Endothelial cell of umbilical vein (primary cell): Measurements from ENCODE around the gene MACROD2. TPM values are rescaled to one million over a fixed set of nuclear protein-coding genes. Genes with fewer than 3 reads are reported as not detected.

Experiments used
- BruUV-seq: library from RNA; stranded (reverse); fragments of 400-500 nt; replicated peaks from 2 replicates; lab custom pipeline; 2021; lab: Mats Ljungman, UMichigan
- CTCF ChIA-PET: fragments of 300-600, 350-600 bp; sonication (Branson Sonifier 250); formaldehyde crosslinking; loops from one replicate; lab custom pipeline; 2021; ENCODE audit warnings: antibody characterized with exemption, inconsistent platforms; lab: Charles Lee
- POLR2A ChIA-PET: fragments of 300-600, 350-600 bp; sonication (Branson Sonifier 250); formaldehyde crosslinking; loops from one replicate; lab custom pipeline; 2021; ENCODE audit warnings: antibody characterized with exemption, inconsistent platforms; lab: Charles Lee
- DNase-seq: peaks from one replicate; pipeline ENCODE4 v3.0.0-alpha.2; 2011; ENCODE audit warnings: low read depth, low spot score
- FAIRE-seq: peaks from 2 replicates; lab custom pipeline; 2011; peaks lifted over from hg19 to GRCh38; lab: Jason Lieb, UNC
- H2AFZ ChIP-seq: 2 replicates; pipeline ENCODE4 v1.6.0; 2012; ENCODE audit warnings: low read depth, low read length, control low read depth, inconsistent platforms
- H3K27ac ChIP-seq: 2 replicates; pipeline ENCODE4 v1.5.1; 2011; ENCODE audit warnings: low read depth, mild to moderate bottlenecking, control low read depth, low read length, moderate library complexity; ENCODE audit not compliant: insufficient read depth
- H3K27me3 ChIP-seq, 2 experiments: 2 replicates each; pipeline versions ENCODE4 v1.6.0 to v1.6.1; 2011; ENCODE audit warnings: low read length in 2 of 2, mixed read lengths in 1 of 2; ENCODE audit not compliant: control insufficient read depth in 2 of 2, insufficient read depth in 2 of 2
- H3K36me3 ChIP-seq, 2 experiments: 2 replicates in 1 of 2; 3 replicates in 1 of 2; pipeline ENCODE4 v1.5.1; 2011; ENCODE audit warnings: low read length in 2 of 2, mild to moderate bottlenecking in 1 of 2, moderate library complexity in 1 of 2; ENCODE audit not compliant: control insufficient read depth in 2 of 2, insufficient read depth in 2 of 2; ENCODE audit errors: extremely low read depth in 1 of 2
- H3K4me1 ChIP-seq: 3 replicates; pipeline ENCODE4 v1.5.1; 2011; ENCODE audit warnings: mild to moderate bottlenecking, low read length; ENCODE audit not compliant: control insufficient read depth, insufficient read depth; ENCODE audit errors: extremely low read depth
- H3K4me2 ChIP-seq: 2 replicates; pipeline ENCODE4 v1.6.1; 2011; ENCODE audit warnings: low read length, control low read depth, mixed read lengths; ENCODE audit not compliant: insufficient read depth
- H3K4me3 ChIP-seq, 3 experiments: fragments of 200-600 bp in 1 of 3; sonication (generic), shearing (Covaris generic) in 1 of 3; replicated peaks in 1 of 3; 2 replicates each; pipeline ENCODE4 v1.5.1; 2011 to 2016; ENCODE audit warnings: control low read depth in 3 of 3, low read length in 3 of 3, mild to moderate bottlenecking in 2 of 3, inconsistent platforms in 1 of 3, low read depth in 1 of 3, moderate library complexity in 1 of 3; ENCODE audit not compliant: insufficient read depth in 1 of 3
- H3K79me2 ChIP-seq: 2 replicates; pipeline ENCODE4 v1.6.0; 2012; ENCODE audit warnings: low read length, inconsistent platforms; ENCODE audit not compliant: control insufficient read depth, insufficient read depth
- H3K9ac ChIP-seq: replicated peaks from 2 replicates; pipeline ENCODE3; 2011; ENCODE audit warnings: low read length, control low read depth; ENCODE audit not compliant: insufficient read depth; ENCODE audit errors: extremely low read depth
- H3K9me1 ChIP-seq: replicated peaks from 3 replicates; pipeline ENCODE4 v1.6.0; 2011; ENCODE audit warnings: mild to moderate bottlenecking, low read length; ENCODE audit not compliant: control insufficient read depth, insufficient read depth; ENCODE audit errors: extremely low read depth
- H3K9me3 ChIP-seq: replicated peaks from 2 replicates; pipeline ENCODE4 v1.5.1; 2012; ENCODE audit warnings: low read length, inconsistent platforms; ENCODE audit not compliant: control insufficient read depth, insufficient read depth
- H4K20me1 ChIP-seq: replicated peaks from 2 replicates; pipeline ENCODE3; 2011; ENCODE audit warnings: mild to moderate bottlenecking, low read length; ENCODE audit not compliant: control insufficient read depth, insufficient read depth; ENCODE audit errors: extremely low read depth
- EZH2 ChIP-seq: IDR thresholded peaks from 2 replicates; pipeline ENCODE4 v1.6.1; 2012; ENCODE audit warnings: borderline replicate concordance, low read depth, mild to moderate bottlenecking, moderate library complexity, low read length, inconsistent platforms; ENCODE audit not compliant: severe bottlenecking
- FOS ChIP-seq: IDR thresholded peaks from 2 replicates; pipeline ENCODE4 v1.6.1; 2011; ENCODE audit warnings: mild to moderate bottlenecking, low read length, moderate library complexity, borderline replicate concordance; ENCODE audit not compliant: insufficient read depth
- JUN ChIP-seq: IDR thresholded peaks from 2 replicates; pipeline ENCODE4 v1.6.1; 2011; ENCODE audit warnings: borderline replicate concordance, low read depth; ENCODE audit not compliant: insufficient read length, insufficient read depth
- MAX ChIP-seq: IDR thresholded peaks from 2 replicates; pipeline ENCODE4 v1.6.1; 2011; ENCODE audit not compliant: insufficient read depth, insufficient read length
- dilution Hi-C: fragments of 300-500 bp; cut with MboI; formaldehyde crosslinking; loops from one replicate; pipeline ENCODE4 v1.15.0; 2019; ENCODE audit warnings: low sequenced_read_pairs; ENCODE audit not compliant: extremely low pct_ligation_motif_present
- intact Hi-C: fragments of 100-400 bp; cut with micrococcal nuclease; formaldehyde crosslinking; loops from one replicate; pipeline ENCODE4 v1.10.0; 2022
- polyA plus RNA-seq, 4 experiments: library from polyadenylated mRNA; depleted of rRNA in 3 of 4; stranded (reverse) in 3 of 4; unstranded in 1 of 4; fragments of >200 nt; gene quantifications; 2 replicates each; pipeline versions ENCODE4 v1.2.1 to v1.2.3, GENCODE V29; 2011 to 2012; ENCODE audit warnings: missing spikeins in 1 of 4
- total RNA-seq: library from RNA; stranded (reverse); gene quantifications from 2 replicates; pipeline ENCODE4 v1.2.3, GENCODE V29; 2021

MACROD2 gene
- total and polyA plus RNA-seq, 2 donors (not counting 3 experiments of a cell fraction or from before 2014, with no cell fraction given) = 0.11 to 0.73 TPM

- Histone ChIP-seq H3K4me1 (no peaks in the 10 kb centered on the region), H3K9me1 (no peaks in the 10 kb centered on the region), H3K4me2 (no peak overlapping the region), H3K9ac (no peak overlapping the region), H4K20me1 (no peaks in the 10 kb centered on the region), H3K4me3 (no peak overlapping the region), H3K27me3 (no peaks in the 10 kb centered on the region), H2AFZ (no peak overlapping the region), H3K9me3 (no peaks in the 10 kb centered on the region), H3K27ac (no peak overlapping the region), H3K36me3 (no peaks in the 10 kb centered on the region), H3K79me2 (no peaks in the 10 kb centered on the region)
- DNase-seq (no peak), FAIRE-seq (no peak)
- ChIA-PET POLR2A (no interaction called here), CTCF (no interaction called here)
- TF ChIP-seq JUN (no peak), EZH2 (no peak)
- BruUV-seq = no TSS peak
- dilution Hi-C loops (no loop called here), intact Hi-C loops (no loop called here)
These were observed 2053.6 kb downstream of the MACROD2 start for GRCh38 chr20:16048876-16049275.

- no peaks in the 10 kb centered on the region for H4K20me1 ChIP-seq
- ChIA-PET POLR2A (no interaction called here), CTCF (no interaction called here)
- H3K4me1 ChIP-seq = no peaks in the 10 kb centered on the region
- intact Hi-C loops (no loop called here), dilution Hi-C loops (no loop called here)
- FAIRE-seq (no peak), DNase-seq (no peak)
- TF ChIP-seq MAX (no peak), FOS (no peak)
- no peak overlapping the region for H3K9ac ChIP-seq
- H3K9me1 ChIP-seq = no peaks in the 10 kb centered on the region
- H3K4me3 ChIP-seq = no peak overlapping the region
- no peaks in the 10 kb centered on the region for H3K36me3 ChIP-seq
- H3K9me3 ChIP-seq = no peaks in the 10 kb centered on the region
- H3K79me2 ChIP-seq = no peaks in the 10 kb centered on the region
- no TSS peak for BruUV-seq
- H3K27ac ChIP-seq = no peak overlapping the region
- no peak overlapping the region for H3K4me2 ChIP-seq
- H3K27me3 ChIP-seq = no peaks in the 10 kb centered on the region
- no peak overlapping the region for H2AFZ ChIP-seq
These were observed 2054.3 kb downstream of the MACROD2 start for GRCh38 chr20:16049529-16050093.
